Measurements from ENCODE around the gene SCUBE3.

SCUBE3 gene

DNA sequence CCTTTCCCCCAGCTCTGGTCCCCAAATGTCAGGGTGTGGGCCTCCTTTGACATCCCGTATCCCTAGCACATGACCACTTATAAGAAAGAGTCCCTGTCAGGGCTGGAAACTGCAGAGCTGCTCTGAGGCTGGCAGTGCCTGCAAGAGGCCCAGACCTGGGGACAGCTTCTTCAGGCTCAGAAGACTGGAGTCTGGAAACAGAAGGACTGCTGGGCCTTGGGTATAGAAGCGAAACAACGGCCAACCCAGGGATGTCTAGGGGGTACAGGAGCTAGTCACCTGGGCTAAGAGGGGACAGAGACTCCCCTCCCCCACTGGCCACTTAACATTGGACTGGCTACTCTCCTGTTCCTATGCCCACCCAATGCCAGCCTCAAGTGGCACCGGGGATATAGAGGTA lies 4.7 kb downstream of the SCUBE3 start:
- no peaks in the 10 kb centered on the region for H3K79me2 ChIP-seq
- no peak overlapping the region for H3K9ac ChIP-seq
- no peak overlapping the region for H3K4me3 ChIP-seq (ENCODE audit: low read depth, low read length)
- no peak overlapping the region for H3K27ac ChIP-seq
- no peak overlapping the region for H2AFZ ChIP-seq
- no peaks in the 10 kb centered on the region for H3K36me3 ChIP-seq (ENCODE audit: control insufficient read depth, insufficient read depth, low read length)
- H3K27me3 ChIP-seq (ENCODE audit: control insufficient read depth, insufficient read depth, low read length), result peaks cover 4% of the 10 kb centered on the region
- no peak overlapping the region for H3K4me2 ChIP-seq (ENCODE audit: low read length)
- TF ChIP-seq, protein P1, sequence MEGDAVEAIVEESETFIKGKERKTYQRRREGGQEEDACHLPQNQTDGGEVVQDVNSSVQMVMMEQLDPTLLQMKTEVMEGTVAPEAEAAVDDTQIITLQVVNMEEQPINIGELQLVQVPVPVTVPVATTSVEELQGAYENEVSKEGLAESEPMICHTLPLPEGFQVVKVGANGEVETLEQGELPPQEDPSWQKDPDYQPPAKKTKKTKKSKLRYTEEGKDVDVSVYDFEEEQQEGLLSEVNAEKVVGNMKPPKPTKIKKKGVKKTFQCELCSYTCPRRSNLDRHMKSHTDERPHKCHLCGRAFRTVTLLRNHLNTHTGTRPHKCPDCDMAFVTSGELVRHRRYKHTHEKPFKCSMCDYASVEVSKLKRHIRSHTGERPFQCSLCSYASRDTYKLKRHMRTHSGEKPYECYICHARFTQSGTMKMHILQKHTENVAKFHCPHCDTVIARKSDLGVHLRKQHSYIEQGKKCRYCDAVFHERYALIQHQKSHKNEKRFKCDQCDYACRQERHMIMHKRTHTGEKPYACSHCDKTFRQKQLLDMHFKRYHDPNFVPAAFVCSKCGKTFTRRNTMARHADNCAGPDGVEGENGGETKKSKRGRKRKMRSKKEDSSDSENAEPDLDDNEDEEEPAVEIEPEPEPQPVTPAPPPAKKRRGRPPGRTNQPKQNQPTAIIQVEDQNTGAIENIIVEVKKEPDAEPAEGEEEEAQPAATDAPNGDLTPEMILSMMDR (IDR thresholded peaks at IDR 0.05), result no peak
- peaks cover 6% of the 10 kb centered on the region for H3K4me1 ChIP-seq
- no peaks in the 10 kb centered on the region for H3K9me3 ChIP-seq (ENCODE audit: control insufficient read depth, low read length)

- H3K27ac ChIP-seq, result no peak overlapping the region
- H3K4me1 ChIP-seq, result peaks cover 4% of the 10 kb centered on the region
- TF ChIP-seq, protein P1 (IDR thresholded peaks at IDR 0.05), result no peak
- no peak overlapping the region for H3K4me2 ChIP-seq (ENCODE audit: low read length)
- H3K27me3 ChIP-seq (ENCODE audit: control insufficient read depth, insufficient read depth, low read length), result no peaks in the 10 kb centered on the region
- H3K9ac ChIP-seq, result no peak overlapping the region
- no peaks in the 10 kb centered on the region for H3K9me3 ChIP-seq (ENCODE audit: control insufficient read depth, low read length)
- H3K36me3 ChIP-seq (ENCODE audit: control insufficient read depth, insufficient read depth, low read length), result no peaks in the 10 kb centered on the region
- no peak overlapping the region for H3K4me3 ChIP-seq (ENCODE audit: low read depth, low read length)
- no peak overlapping the region for H2AFZ ChIP-seq
- no peaks in the 10 kb centered on the region for H3K79me2 ChIP-seq
Measured at GRCh38 chr6:35219683-35220326, 6.0 kb downstream of the SCUBE3 start.

DNA sequence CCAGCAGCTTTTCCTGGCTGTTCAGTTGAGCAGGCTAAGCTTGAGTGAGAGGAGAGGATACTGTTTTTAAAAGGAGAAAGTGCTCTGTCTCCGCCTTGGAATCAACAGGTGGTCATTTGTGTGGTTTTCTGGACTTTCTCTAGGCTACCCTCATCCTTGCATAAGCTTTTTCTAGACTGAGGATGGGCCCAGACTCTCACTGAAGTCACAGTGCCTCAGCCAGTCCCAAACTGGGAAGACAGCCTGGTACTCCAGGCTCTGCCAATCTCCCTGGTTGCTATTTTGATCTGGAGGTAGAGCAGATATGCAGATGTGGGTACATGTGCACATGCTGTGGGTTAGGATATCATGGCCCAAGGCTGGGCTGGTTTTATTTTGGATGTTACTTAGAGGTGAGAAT lies 7.0 kb downstream of the SCUBE3 start:
- H3K36me3 ChIP-seq (ENCODE audit: control insufficient read depth, insufficient read depth, low read length), result no peaks in the 10 kb centered on the region
- no peak overlapping the region for H3K27ac ChIP-seq
- peaks cover 4% of the 10 kb centered on the region for H3K4me1 ChIP-seq
- H3K9ac ChIP-seq, result no peak overlapping the region
- no peak overlapping the region for H3K4me2 ChIP-seq (ENCODE audit: low read length)
- TF ChIP-seq, protein P1 (IDR thresholded peaks at IDR 0.05), result no peak
- H3K79me2 ChIP-seq, result no peaks in the 10 kb centered on the region
- no peak overlapping the region for H3K4me3 ChIP-seq (ENCODE audit: low read depth, low read length)
- no peaks in the 10 kb centered on the region for H3K27me3 ChIP-seq (ENCODE audit: control insufficient read depth, insufficient read depth, low read length)
- H3K9me3 ChIP-seq (ENCODE audit: control insufficient read depth, low read length), result no peaks in the 10 kb centered on the region
- H2AFZ ChIP-seq, result no peak overlapping the region

- H3K36me3 ChIP-seq (ENCODE audit: control insufficient read depth, insufficient read depth, low read length), result no peaks in the 10 kb centered on the region
- H3K9ac ChIP-seq, result no peak overlapping the region
- H3K9me3 ChIP-seq (ENCODE audit: control insufficient read depth, low read length), result no peaks in the 10 kb centered on the region
- no peaks in the 10 kb centered on the region for H3K79me2 ChIP-seq
- no peak overlapping the region for H3K27ac ChIP-seq
- H2AFZ ChIP-seq, result no peak overlapping the region
- TF ChIP-seq, protein P1 (IDR thresholded peaks at IDR 0.05), result no peak
- no peak overlapping the region for H3K4me3 ChIP-seq (ENCODE audit: low read depth, low read length)
- H3K27me3 ChIP-seq (ENCODE audit: control insufficient read depth, insufficient read depth, low read length), result no peaks in the 10 kb centered on the region
- no peaks in the 10 kb centered on the region for H3K4me1 ChIP-seq
- no peak overlapping the region for H3K4me2 ChIP-seq (ENCODE audit: low read length)
Measured at GRCh38 chr6:35223396-35223795, 9.6 kb downstream of the SCUBE3 start.

GRCh38 chr6:35224720-35225119 lies 11.0 kb downstream of the SCUBE3 start:
- Histone ChIP-seq H3K4me2 (ENCODE audit: low read length) (no peak overlapping the region), H3K79me2 (no peaks in the 10 kb centered on the region), H3K9ac (no peak overlapping the region), H3K4me1 (no peaks in the 10 kb centered on the region), H3K9me3 (ENCODE audit: control insufficient read depth, low read length) (no peaks in the 10 kb centered on the region), H3K27me3 (ENCODE audit: control insufficient read depth, insufficient read depth, low read length) (no peaks in the 10 kb centered on the region), H3K36me3 (ENCODE audit: control insufficient read depth, insufficient read depth, low read length) (no peaks in the 10 kb centered on the region), H3K27ac (no peak overlapping the region), H2AFZ (no peak overlapping the region), H3K4me3 (ENCODE audit: low read depth, low read length) (no peak overlapping the region)
- TF ChIP-seq, protein P1 (IDR thresholded peaks at IDR 0.05), result no peak

All from parathyroid adenoma (tissue), 2 donors.